Activated CD4-positive, alpha-beta T cell treated with anti-CD3 and anti-CD28 coated beads, Interleukin-2, amount 10 ng/mL, durations not matched to agents 7 days and 5 days (primary cell): ENCODE data around the gene STAB1. TPM values are rescaled to one million over a fixed set of nuclear protein-coding genes. Genes with fewer than 3 reads are reported as not detected.

Source experiments
- CTCF ChIA-PET: fragments of 350-600 bp; sonication (Branson Sonifier 250); formaldehyde crosslinking; loops from one replicate; lab custom pipeline; 2021; ENCODE audit warnings: antibody characterized with exemption; lab: Charles Lee
- POLR2A ChIA-PET: fragments of 350-600 bp; sonication (Branson Sonifier 250); formaldehyde crosslinking; loops from one replicate; lab custom pipeline; 2021; ENCODE audit warnings: antibody characterized with exemption; lab: Charles Lee
- DNase-seq: peaks from one replicate; pipeline ENCODE4 v3.0.0-alpha.2; 2020
- H3K27ac Mint-ChIP-seq: one replicate; pipeline ENCODE4 v1.8.0; 2021; ENCODE audit warnings: mild to moderate bottlenecking, moderate library complexity, mixed read lengths
- H3K27me3 Mint-ChIP-seq: one replicate; pipeline ENCODE4 v1.8.0; 2021; ENCODE audit warnings: mixed read lengths
- H3K36me3 Mint-ChIP-seq: one replicate; pipeline ENCODE4 v1.8.0; 2021; ENCODE audit warnings: low read depth, mixed read lengths
- H3K4me1 Mint-ChIP-seq: one replicate; pipeline ENCODE4 v1.8.0; 2021; ENCODE audit warnings: mixed read lengths
- H3K4me3 Mint-ChIP-seq: one replicate; pipeline ENCODE4 v1.8.0; 2021; ENCODE audit warnings: mild to moderate bottlenecking, moderate library complexity, mixed read lengths
- H3K9me3 Mint-ChIP-seq: one replicate; pipeline ENCODE4 v1.8.0; 2021; ENCODE audit warnings: mixed read lengths
- total RNA-seq, 2 experiments: library from RNA; stranded (reverse); gene quantifications; one replicate each; pipeline ENCODE4 v1.2.3, GENCODE V29; 2021

Gene STAB1
- total RNA-seq, 2 experiments from 2014 or later, result 0.02 to 0.15 TPM

- CTCF ChIA-PET, result interaction anchor here (1.7 to 1.9 kb wide), 2 partner anchors 9 to 12 kb away, joined by 4 read pairs; no protein-coding TSS in a partner anchor
- POLR2A ChIA-PET, result no interaction called here
- H3K4me3 Mint-ChIP-seq, result no peak overlapping the region
- H3K36me3 Mint-ChIP-seq, result peaks cover 26% of the 10 kb centered on the region
- no peaks in the 10 kb centered on the region for H3K4me1 Mint-ChIP-seq
- no peaks in the 10 kb centered on the region for H3K9me3 Mint-ChIP-seq
- no peak for DNase-seq
- no peak overlapping the region for H3K27ac Mint-ChIP-seq
- H3K27me3 Mint-ChIP-seq, result no peaks in the 10 kb centered on the region
These were observed 14.1 kb upstream of the STAB1 start for GRCh38 chr3:52480768-52481715.

DNA sequence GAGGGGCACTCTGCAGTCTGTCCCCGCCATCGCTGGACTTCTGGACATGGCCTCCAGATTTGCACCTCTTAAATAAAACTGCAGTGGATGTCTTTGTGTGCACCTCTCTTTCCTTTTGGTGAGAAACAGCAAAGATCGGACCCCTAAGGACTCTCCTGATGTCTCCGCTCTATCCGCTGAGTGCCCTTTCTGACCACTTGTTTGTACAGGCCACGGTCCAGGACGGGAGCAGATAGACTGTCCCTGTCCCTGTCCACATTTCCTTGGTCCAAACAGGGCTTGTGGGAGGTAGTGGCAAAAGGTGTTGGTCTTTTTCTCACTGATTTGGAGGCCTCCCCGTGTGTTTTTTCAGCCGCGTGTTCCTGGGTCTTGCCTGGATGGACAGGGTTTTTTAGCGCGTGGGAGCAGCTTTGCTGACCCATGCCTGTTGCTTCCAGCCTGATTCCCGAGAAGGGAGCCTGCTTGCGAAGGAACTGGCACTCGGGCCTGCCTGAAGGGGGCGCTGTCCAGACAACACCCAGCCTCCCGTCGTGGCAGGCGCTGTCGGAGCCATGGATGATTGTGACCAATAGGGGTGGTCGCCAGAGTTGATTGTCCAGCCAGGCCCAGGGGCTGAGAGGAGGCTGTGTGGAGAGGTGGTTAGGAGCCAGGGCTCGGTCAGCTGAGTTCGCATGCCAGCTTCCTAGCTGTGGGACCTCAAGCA, 13.2 kb upstream of the STAB1 start:
- ChIA-PET CTCF (interaction anchor here (0.7 to 1.9 kb wide), 4 partner anchors 10 to 46 kb away, joined by 3 to 4 read pairs (median 4); no protein-coding TSS in a partner anchor), POLR2A (no interaction called here)
- Mint-ChIP-seq H3K9me3 (no peaks in the 10 kb centered on the region), H3K27ac (no peak overlapping the region), H3K4me1 (no peaks in the 10 kb centered on the region), H3K36me3 (peaks cover 26% of the 10 kb centered on the region), H3K27me3 (no peaks in the 10 kb centered on the region), H3K4me3 (no peak overlapping the region)
- no peak for DNase-seq

- Mint-ChIP-seq H3K4me3 (no peak overlapping the region), H3K36me3 (peaks cover 28% of the 10 kb centered on the region), H3K27me3 (no peaks in the 10 kb centered on the region), H3K27ac (no peak overlapping the region), H3K9me3 (no peaks in the 10 kb centered on the region), H3K4me1 (no peaks in the 10 kb centered on the region)
- DNase-seq, result no peak
- CTCF ChIA-PET, result no interaction called here
- POLR2A ChIA-PET, result no interaction called here
These were observed 12.1 kb upstream of the STAB1 start for GRCh38 chr3:52483081-52483480.

GRCh38 chr3:52483577-52484381, 11.4 kb upstream of the STAB1 start:
- H3K36me3 Mint-ChIP-seq, result peaks cover 27% of the 10 kb centered on the region

GRCh38 chr3:52484680-52485461, 10.3 kb upstream of the STAB1 start:
- H3K4me1 Mint-ChIP-seq, result no peaks in the 10 kb centered on the region
- H3K27ac Mint-ChIP-seq, result no peak overlapping the region
- no peak overlapping the region for H3K4me3 Mint-ChIP-seq
- no peaks in the 10 kb centered on the region for H3K9me3 Mint-ChIP-seq
- ChIA-PET POLR2A (no interaction called here), CTCF (no interaction called here)
- H3K36me3 Mint-ChIP-seq, result peaks cover 25% of the 10 kb centered on the region
- no peaks in the 10 kb centered on the region for H3K27me3 Mint-ChIP-seq
- no peak for DNase-seq

More at GRCh38 chr3:52483577-52484381, 11.4 kb upstream of the STAB1 start:
- no peaks in the 10 kb centered on the region for H3K27me3 Mint-ChIP-seq
- ChIA-PET CTCF (no interaction called here), POLR2A (no interaction called here)
- DNase-seq, result no peak
- no peaks in the 10 kb centered on the region for H3K9me3 Mint-ChIP-seq
- H3K4me1 Mint-ChIP-seq, result no peaks in the 10 kb centered on the region
- no peak overlapping the region for H3K4me3 Mint-ChIP-seq
- no peak overlapping the region for H3K27ac Mint-ChIP-seq

DNA sequence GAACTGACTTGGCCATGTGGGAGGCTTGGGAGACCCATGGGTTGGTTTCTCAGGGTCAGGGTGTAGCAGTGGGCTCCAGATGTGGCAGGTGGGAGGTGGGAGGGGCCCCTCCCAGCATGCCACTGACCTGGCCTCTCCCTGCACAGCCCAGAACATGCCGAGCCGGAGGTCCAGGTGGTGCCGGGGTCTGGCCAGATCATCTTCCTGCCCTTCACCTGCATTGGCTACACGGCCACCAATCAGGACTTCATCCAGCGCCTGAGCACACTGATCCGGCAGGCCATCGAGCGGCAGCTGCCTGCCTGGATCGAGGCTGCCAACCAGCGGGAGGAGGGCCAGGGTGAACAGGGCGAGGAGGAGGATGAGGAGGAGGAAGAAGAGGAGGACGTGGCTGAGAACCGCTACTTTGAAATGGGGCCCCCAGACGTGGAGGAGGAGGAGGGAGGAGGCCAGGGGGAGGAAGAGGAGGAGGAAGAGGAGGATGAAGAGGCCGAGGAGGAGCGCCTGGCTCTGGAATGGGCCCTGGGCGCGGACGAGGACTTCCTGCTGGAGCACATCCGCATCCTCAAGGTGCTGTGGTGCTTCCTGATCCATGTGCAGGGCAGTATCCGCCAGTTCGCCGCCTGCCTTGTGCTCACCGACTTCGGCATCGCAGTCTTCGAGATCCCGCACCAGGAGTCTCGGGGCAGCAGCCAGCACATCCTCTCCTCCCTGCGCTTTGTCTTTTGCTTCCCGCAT, 7.9 kb upstream of the STAB1 start:
- no peak overlapping the region for H3K4me3 Mint-ChIP-seq
- DNase-seq, result no peak
- H3K36me3 Mint-ChIP-seq, result peaks cover 15% of the 10 kb centered on the region
- no peaks in the 10 kb centered on the region for H3K4me1 Mint-ChIP-seq
- H3K27ac Mint-ChIP-seq, result no peak overlapping the region
- H3K27me3 Mint-ChIP-seq, result no peaks in the 10 kb centered on the region
- CTCF ChIA-PET, result interaction anchor here (0.6 kb wide), 1 partner anchor 758 kb away, joined by 3 read pairs; no protein-coding TSS in a partner anchor
- H3K9me3 Mint-ChIP-seq, result no peaks in the 10 kb centered on the region
- POLR2A ChIA-PET, result no interaction called here

- no peak overlapping the region for H3K4me3 Mint-ChIP-seq
- peaks cover 11% of the 10 kb centered on the region for H3K36me3 Mint-ChIP-seq
- H3K9me3 Mint-ChIP-seq, result no peaks in the 10 kb centered on the region
- H3K27me3 Mint-ChIP-seq, result no peaks in the 10 kb centered on the region
- H3K4me1 Mint-ChIP-seq, result no peaks in the 10 kb centered on the region
- ChIA-PET CTCF (no interaction called here), POLR2A (no interaction called here)
- H3K27ac Mint-ChIP-seq, result no peak overlapping the region
- DNase-seq, result no peak
These were observed 7.1 kb upstream of the STAB1 start for GRCh38 chr3:52487788-52488691.

GRCh38 chr3:52488746-52489145, 6.4 kb upstream of the STAB1 start:
- Mint-ChIP-seq H3K9me3 (no peaks in the 10 kb centered on the region), H3K27me3 (no peaks in the 10 kb centered on the region), H3K4me1 (no peaks in the 10 kb centered on the region), H3K4me3 (no peak overlapping the region), H3K36me3 (peaks cover 11% of the 10 kb centered on the region), H3K27ac (no peak overlapping the region)
- ChIA-PET POLR2A (no interaction called here), CTCF (interaction anchor here (1.0 to 1.2 kb wide), 2 partner anchors 18 to 38 kb away, joined by 3 read pairs; no protein-coding TSS in a partner anchor)
- DNase-seq, result no peak

GRCh38 chr3:52489453-52489852, 5.7 kb upstream of the STAB1 start:
- Mint-ChIP-seq H3K36me3 (peaks cover 11% of the 10 kb centered on the region), H3K4me3 (no peak overlapping the region), H3K27me3 (no peaks in the 10 kb centered on the region), H3K9me3 (no peaks in the 10 kb centered on the region), H3K27ac (no peak overlapping the region), H3K4me1 (no peaks in the 10 kb centered on the region)
- POLR2A ChIA-PET, result interaction anchor here (0.7 kb wide), 1 partner anchor 32 kb away, joined by 3 read pairs; no protein-coding TSS in a partner anchor
- DNase-seq, result no peak
- CTCF ChIA-PET, result interaction anchor here (0.6 to 1.2 kb wide), 3 partner anchors 19 to 37 kb away, joined by 3 read pairs; no protein-coding TSS in a partner anchor

- ChIA-PET CTCF (no interaction called here), POLR2A (interaction anchor here (0.7 kb wide), 1 partner anchor 33 kb away, joined by 3 read pairs; no protein-coding TSS in a partner anchor)
- Mint-ChIP-seq H3K4me1 (no peaks in the 10 kb centered on the region), H3K9me3 (no peaks in the 10 kb centered on the region), H3K36me3 (peaks cover 11% of the 10 kb centered on the region), H3K4me3 (no peak overlapping the region), H3K27ac (no peak overlapping the region), H3K27me3 (no peaks in the 10 kb centered on the region)
- DNase-seq, result no peak
These were observed 4.9 kb upstream of the STAB1 start for GRCh38 chr3:52490035-52490938.
